Heart left ventricle (tissue), 13 donors: Measurements from ENCODE around the gene LRRC1.

Experiments used
- CTCF ChIP-seq, 12 donors: fragments of 200-600 bp; sonication (generic) in 4 of 12; IDR thresholded peaks; one replicate each; pipeline versions ENCODE4 v1.5.0 to v1.8.0; 2018 to 2022; ENCODE audit warnings: antibody characterized with exemption in 12 of 12, mild to moderate bottlenecking in 5 of 12
- POLR2A ChIP-seq, 2 donors: fragments of 450-650 bp; IDR thresholded peaks; one replicate each; pipeline ENCODE4 v1.6.1; 2017; ENCODE audit warnings: antibody characterized with exemption in 2 of 2, mild to moderate bottlenecking in 2 of 2, moderate library complexity in 2 of 2
- donor health status: ischemic (EF 13 %, LVEDD 7.1; RV severe dilation, severe dysfunction).
- donor health status: DM: no; HTN: yes; CAD: no.
- donor health status: DM: no; HTN: no; CAD: no.
- donor health status: ischemic (EF 25% LVEDD 6.9; RV normal size, moderate dysfunction).
- donor health status: ischemic (EF 25% LVEDD 5.7; RV mildly dilated, moderate dysfunction).
- donor health status: ischemic (EF 35%, LVEDD 5.7; RV mildly dilated, moderate dysfunction).
- donor health status: nonischemic (EF 11% LVEDD 7.7; RV severe dilation, severe dysfunction).
- donor health status: DM: yes; HTN: yes; CAD: no.
- donor health status: PGD.
- donor health status: ischemic (EF 29% LVEDD 5.4; RV normal size, mild dysfunction).
- donor health status: nonischemic (EF 23%, LVEDD 6.1; RV moderate dilation, normal function).

GRCh38 chr6:53792016-53792415, 2.8 kb upstream of the LRRC1 start:
- no peak for TF ChIP-seq POLR2A (IDR thresholded peaks at IDR 0.05)
- no peak for TF ChIP-seq CTCF (IDR thresholded peaks at IDR 0.05)
